GM23248 (cell line): ENCODE results near the gene GYS1. TPM values are rescaled to one million over a fixed set of nuclear protein-coding genes. Genes with fewer than 3 reads are reported as not detected.

Experiments
- DNase-seq: peaks from one replicate; pipeline ENCODE4 v3.0.0-alpha.2; 2015
- H2AFZ ChIP-seq: fragments of 200-600 bp; sonication (generic); 2 replicates; pipeline ENCODE4 v1.6.1; 2016; ENCODE audit warnings: antibody characterized with exemption
- H3F3A ChIP-seq: fragments of 200-600 bp; sonication (generic); 2 replicates; pipeline ENCODE4 v1.6.1; 2016; ENCODE audit warnings: mild to moderate bottlenecking, antibody characterized with exemption, mixed run types; ENCODE audit not compliant: insufficient read depth
- H3K27ac ChIP-seq: fragments of 200-600 bp; sonication (generic); 2 replicates; pipeline ENCODE4 v1.5.1; 2016; ENCODE audit warnings: mild to moderate bottlenecking
- H3K27me3 ChIP-seq: fragments of 200-600 bp; sonication (generic); replicated peaks from 2 replicates; pipeline ENCODE4 v1.6.1; 2016; ENCODE audit warnings: mild to moderate bottlenecking; ENCODE audit not compliant: insufficient read depth
- H3K36me3 ChIP-seq: fragments of 200-600 bp; sonication (generic); 2 replicates; pipeline ENCODE4 v1.6.1; 2016; ENCODE audit warnings: low read depth, mild to moderate bottlenecking
- H3K4me1 ChIP-seq: fragments of 200-600 bp; sonication (generic); 2 replicates; pipeline ENCODE4 v1.6.1; 2016; ENCODE audit warnings: mild to moderate bottlenecking; ENCODE audit not compliant: insufficient read depth
- H3K4me2 ChIP-seq: fragments of 200-600 bp; sonication (generic); one replicate; pipeline ENCODE4 v1.6.1; 2016; ENCODE audit warnings: mild to moderate bottlenecking; ENCODE audit not compliant: unreplicated experiment
- H3K4me3 ChIP-seq: fragments of 200-600 bp; sonication (generic); 2 replicates; pipeline ENCODE4 v1.5.1; 2016; ENCODE audit warnings: mild to moderate bottlenecking
- H3K79me2 ChIP-seq: fragments of 200-600 bp; sonication (generic); 2 replicates; pipeline ENCODE4 v1.6.1; 2016; ENCODE audit warnings: mild to moderate bottlenecking; ENCODE audit not compliant: insufficient read depth
- H3K9ac ChIP-seq: fragments of 200-600 bp; sonication (generic); 2 replicates; pipeline ENCODE4 v1.6.1; 2016; ENCODE audit warnings: mild to moderate bottlenecking
- H3K9me2 ChIP-seq: fragments of 200-600 bp; sonication (generic); 2 replicates; pipeline ENCODE4 v1.6.1; 2016; ENCODE audit warnings: mixed run types, mild to moderate bottlenecking, moderate library complexity; ENCODE audit not compliant: insufficient read depth
- H3K9me3 ChIP-seq: fragments of 200-600 bp; sonication (generic); one replicate; pipeline ENCODE4 v1.6.1; 2017; ENCODE audit warnings: low read depth
- H4K20me1 ChIP-seq: fragments of 200-600 bp; sonication (generic); 2 replicates; pipeline ENCODE4 v1.6.0; 2016; ENCODE audit not compliant: insufficient read depth
- EZH2 ChIP-seq: fragments of 200-600 bp; sonication (generic); IDR thresholded peaks from 2 replicates; pipeline ENCODE4 v1.6.1; 2018; ENCODE audit warnings: antibody characterized with exemption, mild to moderate bottlenecking; ENCODE audit not compliant: insufficient read depth, poor library complexity, severe bottlenecking
- EZH2phosphoT487 ChIP-seq: fragments of 200-600 bp; sonication (generic); IDR thresholded peaks from 2 replicates; pipeline ENCODE4 v1.6.1; 2018; ENCODE audit warnings: antibody characterized with exemption, moderate library complexity, mild to moderate bottlenecking, low read depth; ENCODE audit not compliant: insufficient read depth
- WGBS, 2 experiments: methylation state at CpG; one replicate each; pipeline ENCODE4 v1.1.6; 2015 to 2017; ENCODE audit warnings: low lambda C conversion rate in 2 of 2, low coverage in 1 of 2; ENCODE audit errors: missing lambda C conversion rate in 2 of 2; 5-methylcytosine and 5-hydroxymethylcytosine counted together
- in situ Hi-C: fragments of 300-500 bp; cut with MboI; formaldehyde crosslinking; loops from 2 replicates; pipeline ENCODE4 v1.15.0; 2020
- polyA plus RNA-seq: library from polyadenylated mRNA; unstranded; fragments of >200 nt; fragmentation: Nextera tagmentation; extraction: Ambion mirVana; gene quantifications from 2 replicates; pipeline ENCODE4 v1.2.1, GENCODE V29; 2016
- total RNA-seq: library from RNA; depleted of rRNA; stranded (reverse); fragments of >200 nt; shearing (Covaris generic); gene quantifications from 2 replicates; pipeline ENCODE4 v1.2.3, GENCODE V29; 2014

GYS1 gene
- total and polyA plus RNA-seq, 2 experiments from 2014 or later, result 78.4 to 85.6 TPM

- H3K9me2 ChIP-seq, result no peaks in the 10 kb centered on the region
- no peaks in the 10 kb centered on the region for H3K27me3 ChIP-seq
- H3K27ac ChIP-seq, result no peak overlapping the region
- 97% methylated on average over 7 of the region's 7 CpGs for WGBS, 2 experiments
- no peak for DNase-seq
- H3K9ac ChIP-seq, result no peak overlapping the region
- H3K4me3 ChIP-seq, result no peak overlapping the region
- no peaks in the 10 kb centered on the region for H3K9me3 ChIP-seq
- H2AFZ ChIP-seq, result no peak overlapping the region
- TF ChIP-seq EZH2 (no peak), EZH2phosphoT487 (no peak)
- peaks cover 58% of the 10 kb centered on the region for H3K79me2 ChIP-seq
- H3K4me2 ChIP-seq, result no peak overlapping the region
- peaks cover 10% of the 10 kb centered on the region; the same call in 1 of the 2 replicates for H3K4me1 ChIP-seq
- 0 out of 2 replicates have a peak, but pooled peaks cover 6% of the 10 kb centered on the region for H3F3A ChIP-seq
- in situ Hi-C loops, result no loop called here
- H4K20me1 ChIP-seq, result 0 out of 2 replicates have a peak, but pooled peaks cover 4% of the 10 kb centered on the region
- H3K36me3 ChIP-seq, result peaks cover 40% of the 10 kb centered on the region
Observed at GRCh38 chr19:48988286-48988685, 4.8 kb downstream of the GYS1 start.

DNA sequence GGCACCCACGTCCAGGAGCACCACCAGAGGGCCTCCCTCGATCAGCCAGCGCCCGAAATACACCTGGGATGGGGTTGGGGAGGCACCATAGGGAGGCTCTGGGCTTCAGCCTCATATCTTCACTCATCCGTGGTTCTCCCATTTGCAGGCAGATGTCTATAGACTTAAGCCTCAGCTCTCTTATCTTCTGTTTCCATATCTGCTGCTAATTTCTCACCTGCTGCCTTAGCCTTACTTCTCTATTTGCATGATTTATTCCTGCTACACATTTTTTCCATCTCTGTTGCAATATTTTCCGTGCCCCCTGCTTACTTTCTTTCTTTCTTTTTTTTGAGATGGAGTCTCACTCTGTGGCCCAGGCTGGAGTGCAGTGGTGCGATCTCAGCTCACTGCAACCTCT, 5.8 kb downstream of the GYS1 start:
- Histone ChIP-seq H3F3A (0 out of 2 replicates have a peak, but pooled peaks cover 13% of the 10 kb centered on the region), H3K27me3 (no peaks in the 10 kb centered on the region), H4K20me1 (0 out of 2 replicates have a peak, but pooled peaks cover 4% of the 10 kb centered on the region), H3K4me1 (peaks cover 10% of the 10 kb centered on the region; the same call in 1 of the 2 replicates), H3K4me3 (no peak overlapping the region), H3K79me2 (peaks cover 51% of the 10 kb centered on the region), H3K9ac (no peak overlapping the region), H3K4me2 (no peak overlapping the region), H3K36me3 (peaks cover 49% of the 10 kb centered on the region), H3K9me2 (no peaks in the 10 kb centered on the region), H2AFZ (no peak overlapping the region), H3K27ac (no peak overlapping the region), H3K9me3 (no peaks in the 10 kb centered on the region)
- TF ChIP-seq EZH2, result no peak
- no peak for TF ChIP-seq EZH2phosphoT487
- DNase-seq, result no peak
- WGBS, 2 experiments, result 91% methylated on average over 7 of the region's 7 CpGs
- in situ Hi-C loops, result no loop called here

GRCh38 chr19:48986211-48986610, 6.9 kb downstream of the GYS1 start:
- WGBS, 2 experiments, result 97 to 99% methylated on average over 3 of the region's 3 CpGs
- no peak overlapping the region for H3K4me2 ChIP-seq
- H2AFZ ChIP-seq, result no peak overlapping the region
- 0 out of 2 replicates have a peak, but pooled peaks cover 4% of the 10 kb centered on the region for H4K20me1 ChIP-seq
- H3K9me3 ChIP-seq, result no peaks in the 10 kb centered on the region
- 0 out of 2 replicates have a peak, but pooled peaks cover 13% of the 10 kb centered on the region for H3F3A ChIP-seq
- H3K9me2 ChIP-seq, result no peaks in the 10 kb centered on the region
- H3K27me3 ChIP-seq, result no peaks in the 10 kb centered on the region
- H3K4me3 ChIP-seq, result no peak overlapping the region
- peaks cover 10% of the 10 kb centered on the region; the same call in 1 of the 2 replicates for H3K4me1 ChIP-seq
- peaks cover 59% of the 10 kb centered on the region for H3K36me3 ChIP-seq
- peaks cover 40% of the 10 kb centered on the region for H3K79me2 ChIP-seq
- no peak overlapping the region for H3K27ac ChIP-seq
- in situ Hi-C loops, result no loop called here
- DNase-seq, result no peak
- no peak for TF ChIP-seq EZH2phosphoT487
- no peak for TF ChIP-seq EZH2
- H3K9ac ChIP-seq, result no peak overlapping the region

GRCh38 chr19:48985711-48986110, 7.4 kb downstream of the GYS1 start:
- 97% methylated on average over 13 of the region's 13 CpGs for WGBS, 2 experiments
- TF ChIP-seq EZH2phosphoT487, result no peak
- no peak for TF ChIP-seq EZH2
- H3K9ac ChIP-seq, result no peak overlapping the region
- DNase-seq, result no peak
- H3K4me2 ChIP-seq, result no peak overlapping the region
- 0 out of 2 replicates have a peak, but pooled peaks cover 13% of the 10 kb centered on the region for H3F3A ChIP-seq
- peaks cover 63% of the 10 kb centered on the region for H3K36me3 ChIP-seq
- peaks cover 6% of the 10 kb centered on the region; the same call in 1 of the 2 replicates for H3K4me1 ChIP-seq
- H3K79me2 ChIP-seq, result peaks cover 35% of the 10 kb centered on the region
- no peak overlapping the region for H2AFZ ChIP-seq
- in situ Hi-C loops, result no loop called here
- H4K20me1 ChIP-seq, result 0 out of 2 replicates have a peak, but pooled peaks cover 4% of the 10 kb centered on the region
- H3K27me3 ChIP-seq, result no peaks in the 10 kb centered on the region
- H3K9me2 ChIP-seq, result no peaks in the 10 kb centered on the region
- no peaks in the 10 kb centered on the region for H3K9me3 ChIP-seq
- no peak overlapping the region for H3K27ac ChIP-seq
- H3K4me3 ChIP-seq, result no peak overlapping the region

DNA sequence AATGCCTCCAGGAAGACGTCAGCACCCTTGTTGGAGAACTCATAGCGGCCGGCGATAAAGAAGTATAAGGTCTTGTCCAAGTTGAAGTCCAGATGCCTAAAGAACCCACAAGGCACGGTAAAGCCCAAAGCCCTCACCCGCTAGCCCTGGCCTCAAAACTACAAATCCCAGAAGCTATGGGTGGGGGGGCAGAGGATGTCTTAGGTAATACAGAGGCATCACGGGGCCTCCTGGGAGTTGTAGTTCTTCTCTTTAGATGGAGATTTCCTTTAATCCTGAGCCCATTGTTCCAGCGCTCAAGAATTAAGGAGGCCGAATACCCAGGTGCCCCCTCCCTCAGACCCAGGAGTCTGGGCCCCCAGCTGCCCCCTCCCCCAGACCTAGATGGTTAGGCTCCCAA, 10.8 kb downstream of the GYS1 start:
- H3K4me1 ChIP-seq, result peaks cover 7% of the 10 kb centered on the region; the same call in 1 of the 2 replicates
- H3K9me2 ChIP-seq, result no peaks in the 10 kb centered on the region
- H2AFZ ChIP-seq, result no peak overlapping the region
- H3K36me3 ChIP-seq, result peaks cover 63% of the 10 kb centered on the region
- H3K4me2 ChIP-seq, result no peak overlapping the region
- WGBS, 2 experiments, result 88 to 90% methylated on average over 9 of the region's 9 CpGs
- no peaks in the 10 kb centered on the region for H3K27me3 ChIP-seq
- H3K4me3 ChIP-seq, result no peak overlapping the region
- in situ Hi-C loops, result no loop called here
- H3K27ac ChIP-seq, result no peak overlapping the region
- H3K9ac ChIP-seq, result no peak overlapping the region
- peaks cover 6% of the 10 kb centered on the region; the same call in 1 of the 2 replicates for H3K79me2 ChIP-seq
- TF ChIP-seq EZH2phosphoT487 (no peak), EZH2 (no peak)
- peak; percentile 21 for DNase-seq
- no peaks in the 10 kb centered on the region for H4K20me1 ChIP-seq
- peaks cover 26% of the 10 kb centered on the region for H3F3A ChIP-seq
- H3K9me3 ChIP-seq, result no peaks in the 10 kb centered on the region
